Measurements from ENCODE around the gene TRIM26. TPM values are rescaled to one million over a fixed set of nuclear protein-coding genes. Genes with fewer than 3 reads are reported as not detected.

TRIM26 gene
- total and polyA plus RNA-seq, 12 donors = 12.0 to 29.0 (median 21.8) TPM

- no peak overlapping the region for H3K4me3 ChIP-seq
- no peaks in the 10 kb centered on the region for H3K9me3 ChIP-seq
- intact Hi-C loops (cut with DNase I) = no loop called here
- peaks cover 0 to 20% (median 0%) of the 10 kb centered on the region in 7 donors for H3K27me3 ChIP-seq
- H3K36me3 ChIP-seq = no peaks in the 10 kb centered on the region
- no peak for ATAC-seq
- DNase-seq = no peak
- TF ChIP-seq, protein P1, sequence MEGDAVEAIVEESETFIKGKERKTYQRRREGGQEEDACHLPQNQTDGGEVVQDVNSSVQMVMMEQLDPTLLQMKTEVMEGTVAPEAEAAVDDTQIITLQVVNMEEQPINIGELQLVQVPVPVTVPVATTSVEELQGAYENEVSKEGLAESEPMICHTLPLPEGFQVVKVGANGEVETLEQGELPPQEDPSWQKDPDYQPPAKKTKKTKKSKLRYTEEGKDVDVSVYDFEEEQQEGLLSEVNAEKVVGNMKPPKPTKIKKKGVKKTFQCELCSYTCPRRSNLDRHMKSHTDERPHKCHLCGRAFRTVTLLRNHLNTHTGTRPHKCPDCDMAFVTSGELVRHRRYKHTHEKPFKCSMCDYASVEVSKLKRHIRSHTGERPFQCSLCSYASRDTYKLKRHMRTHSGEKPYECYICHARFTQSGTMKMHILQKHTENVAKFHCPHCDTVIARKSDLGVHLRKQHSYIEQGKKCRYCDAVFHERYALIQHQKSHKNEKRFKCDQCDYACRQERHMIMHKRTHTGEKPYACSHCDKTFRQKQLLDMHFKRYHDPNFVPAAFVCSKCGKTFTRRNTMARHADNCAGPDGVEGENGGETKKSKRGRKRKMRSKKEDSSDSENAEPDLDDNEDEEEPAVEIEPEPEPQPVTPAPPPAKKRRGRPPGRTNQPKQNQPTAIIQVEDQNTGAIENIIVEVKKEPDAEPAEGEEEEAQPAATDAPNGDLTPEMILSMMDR (IDR thresholded peaks at IDR 0.05) = no peak
- peaks cover 0 to 24% (median 5%) of the 10 kb centered on the region in 9 donors for H3K4me1 ChIP-seq
- H3K27ac ChIP-seq = no peak overlapping the region
These were observed 55.6 kb downstream of the TRIM26 start for GRCh38 chr6:30157581-30157980.

- intact Hi-C loops (cut with DNase I) = no loop called here
- WGBS, 2 donors = 92 to 93% methylated on average over 9 of the region's 9 CpGs
- Histone ChIP-seq H3K4me3 (no peak overlapping the region), H3K27ac (no peak overlapping the region), H3K9me3 (no peaks in the 10 kb centered on the region), H3K27me3 (peaks cover 0 to 20% (median 0%) of the 10 kb centered on the region in 7 donors), H3K4me1 (peaks cover 0 to 24% (median 5%) of the 10 kb centered on the region in 9 donors), H3K36me3 (no peaks in the 10 kb centered on the region)
- TF ChIP-seq, protein P1 (IDR thresholded peaks at IDR 0.05) = no peak
- ATAC-seq (no peak), DNase-seq (no peak)
These were observed 56.4 kb downstream of the TRIM26 start for GRCh38 chr6:30156774-30157173.

- Histone ChIP-seq H3K27me3 (peaks cover 0 to 20% (median 0%) of the 10 kb centered on the region in 7 donors), H3K27ac (no peak overlapping the region), H3K4me3 (no peak overlapping the region), H3K4me1 (peaks cover 0 to 24% (median 5%) of the 10 kb centered on the region in 9 donors), H3K9me3 (no peaks in the 10 kb centered on the region), H3K36me3 (no peaks in the 10 kb centered on the region)
- TF ChIP-seq, protein P1 (IDR thresholded peaks at IDR 0.05) = no peak
- DNase-seq (peak in 1 of 2 donors; percentile 38), ATAC-seq (peak in 7 of 8 donors; percentile 28 to 93 (median 81))
- 19 to 30% methylated on average over 4 of the region's 4 CpGs for WGBS, 2 donors
- intact Hi-C loops (cut with DNase I) = no loop called here
These were observed 57.0 kb downstream of the TRIM26 start for GRCh38 chr6:30156262-30156599.

GRCh38 chr6:30155520-30156261 is 57.5 kb downstream of the TRIM26 start:
- intact Hi-C loops (cut with DNase I) = no loop called here
- H3K27me3 ChIP-seq = peaks cover 0 to 20% (median 0%) of the 10 kb centered on the region in 7 donors
- no peak overlapping the region for H3K27ac ChIP-seq
- ATAC-seq = peak in 1 of 8 donors; percentile 12
- H3K4me1 ChIP-seq = peaks cover 0 to 24% (median 5%) of the 10 kb centered on the region in 9 donors
- H3K36me3 ChIP-seq = no peaks in the 10 kb centered on the region
- H3K4me3 ChIP-seq = no peak overlapping the region
- no peaks in the 10 kb centered on the region for H3K9me3 ChIP-seq
- DNase-seq = no peak
- 97% methylated on average over 2 of the region's 2 CpGs for WGBS, 2 donors
- TF ChIP-seq, protein P1 (IDR thresholded peaks at IDR 0.05) = no peak

Data from heart right ventricle (tissue), 16 donors.